ENCODE results near the gene GARIN1A.
A peak's percentile ranks its signal among the peaks of the same experiment; 100 is the strongest.
"Not testable (repeated sequence)": the region's sequence is repeated elsewhere in the genome, so short reads cannot be mapped to it uniquely, and the experiment has no call there.

GARIN1A gene

DNA sequence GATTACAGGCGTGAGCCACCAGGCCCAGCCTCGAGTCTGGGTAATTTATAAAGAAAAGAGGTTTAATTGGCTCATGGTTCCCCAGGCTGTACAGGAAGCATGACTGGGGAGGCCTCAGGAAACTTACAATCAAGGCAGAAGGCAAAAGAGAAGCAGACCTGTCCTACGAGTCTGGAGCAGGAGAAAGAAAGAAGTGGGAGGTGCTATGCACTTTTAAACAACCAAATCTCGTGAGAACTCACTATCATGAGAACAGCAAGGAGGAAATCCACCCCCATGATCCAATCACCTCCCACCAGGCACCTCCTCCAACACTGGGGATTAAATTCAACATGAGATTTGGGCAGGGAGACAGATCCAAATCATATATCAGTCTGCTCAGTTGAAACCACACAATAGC lies 11.6 kb downstream of the GARIN1A start:
- H3K4me3 ChIP-seq (ENCODE audit: low read length); H3K27me3 ChIP-seq (ENCODE audit: insufficient read depth, low read length); H3K27ac ChIP-seq (ENCODE audit: low read depth, low read length); H3K4me1 ChIP-seq (ENCODE audit: insufficient read depth, low read length); H3K9ac ChIP-seq (ENCODE audit: low read depth, low read length); H3K9me3 ChIP-seq (ENCODE audit: insufficient read depth, low read depth, low read length); H3K36me3 ChIP-seq (ENCODE audit: insufficient read depth, low read length): not testable (repeated sequence)
- WGBS: 85% methylated on average over 4 of the region's 4 CpGs

- H3K27me3 ChIP-seq (ENCODE audit: insufficient read depth, low read length): no peaks in the 10 kb centered on the region
- no peaks in the 10 kb centered on the region for H3K36me3 ChIP-seq (ENCODE audit: insufficient read depth, low read length)
- no peak overlapping the region for H3K9ac ChIP-seq (ENCODE audit: low read depth, low read length)
- no peaks in the 10 kb centered on the region for H3K4me1 ChIP-seq (ENCODE audit: insufficient read depth, low read length)
- no peaks in the 10 kb centered on the region for H3K9me3 ChIP-seq (ENCODE audit: insufficient read depth, low read depth, low read length)
- 97% methylated on average over 3 of the region's 3 CpGs for WGBS
- H3K27ac ChIP-seq (ENCODE audit: low read depth, low read length): no peak overlapping the region
- no peak overlapping the region for H3K4me3 ChIP-seq (ENCODE audit: low read length)
Measured at GRCh38 chr7:128687131-128687530, 15.0 kb downstream of the GARIN1A start.

- WGBS: no CpG with 5 or more reads among the region's 5 CpGs
- no peak overlapping the region for H3K27ac ChIP-seq (ENCODE audit: low read depth, low read length)
- H3K36me3 ChIP-seq (ENCODE audit: insufficient read depth, low read length): no peaks in the 10 kb centered on the region
- H3K27me3 ChIP-seq (ENCODE audit: insufficient read depth, low read length): no peaks in the 10 kb centered on the region
- peaks cover 5% of the 10 kb centered on the region; the same call in 1 of the 2 replicates for H3K4me1 ChIP-seq (ENCODE audit: insufficient read depth, low read length)
- H3K9me3 ChIP-seq (ENCODE audit: insufficient read depth, low read depth, low read length): no peaks in the 10 kb centered on the region
- H3K9ac ChIP-seq (ENCODE audit: low read depth, low read length): no peak overlapping the region
- H3K4me3 ChIP-seq (ENCODE audit: low read length): no peak overlapping the region
Measured at GRCh38 chr7:128688492-128688891, 16.4 kb downstream of the GARIN1A start.

DNA sequence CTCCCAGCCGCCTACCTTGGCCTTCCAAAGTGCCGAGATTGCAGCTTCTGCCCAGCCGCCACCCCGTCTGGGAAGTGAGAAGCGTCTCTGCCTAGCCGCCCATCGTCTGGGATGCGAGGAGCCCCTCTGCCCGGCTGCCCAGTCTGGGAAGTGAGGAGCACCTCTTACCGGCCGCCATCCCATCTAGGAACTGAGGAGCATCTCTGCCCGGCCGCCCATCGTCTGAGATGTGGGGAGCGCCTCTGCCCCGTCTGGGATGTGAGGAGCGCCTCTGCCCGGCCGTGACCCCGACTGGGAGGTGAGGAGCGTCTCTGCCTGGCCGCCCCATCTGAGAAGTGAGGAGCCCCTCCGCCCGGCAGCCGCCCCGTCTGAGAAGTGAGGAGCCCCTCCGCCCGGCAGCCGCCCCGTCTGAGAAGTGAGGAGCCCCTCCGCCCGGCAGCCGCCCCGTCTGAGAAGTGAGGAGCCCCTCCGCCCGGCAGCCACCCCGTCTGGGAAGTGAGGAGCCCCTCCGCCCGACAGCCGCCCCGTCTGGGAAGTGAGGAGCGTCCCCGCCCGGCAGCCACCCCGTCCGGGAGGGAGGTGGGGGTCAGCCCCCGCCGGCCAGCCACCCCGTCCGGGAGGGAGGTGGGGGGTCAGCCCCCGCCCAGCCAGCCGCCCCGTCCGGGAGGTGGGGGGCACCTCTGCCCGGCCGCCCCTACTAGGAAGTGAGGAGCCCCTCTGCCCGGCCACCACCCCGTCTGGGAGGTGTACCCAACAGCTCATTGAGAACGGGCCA lies 17.3 kb downstream of the GARIN1A start:
- not testable (repeated sequence) for H3K9ac ChIP-seq (ENCODE audit: low read depth, low read length); H3K9me3 ChIP-seq (ENCODE audit: insufficient read depth, low read depth, low read length); H3K36me3 ChIP-seq (ENCODE audit: insufficient read depth, low read length); H3K27me3 ChIP-seq (ENCODE audit: insufficient read depth, low read length); H3K27ac ChIP-seq (ENCODE audit: low read depth, low read length); H3K4me3 ChIP-seq (ENCODE audit: low read length); H3K4me1 ChIP-seq (ENCODE audit: insufficient read depth, low read length)
- 93% methylated on average over 49 of the region's 59 CpGs for WGBS

GRCh38 chr7:128691227-128691626 lies 19.1 kb downstream of the GARIN1A start:
- H3K36me3 ChIP-seq (ENCODE audit: insufficient read depth, low read length): no peaks in the 10 kb centered on the region
- WGBS: 89% methylated on average over 1 of the region's 1 CpG
- peaks cover 5% of the 10 kb centered on the region; the same call in 1 of the 2 replicates for H3K4me1 ChIP-seq (ENCODE audit: insufficient read depth, low read length)
- no peaks in the 10 kb centered on the region for H3K27me3 ChIP-seq (ENCODE audit: insufficient read depth, low read length)
- no peak overlapping the region for H3K9ac ChIP-seq (ENCODE audit: low read depth, low read length)
- no peaks in the 10 kb centered on the region for H3K9me3 ChIP-seq (ENCODE audit: insufficient read depth, low read depth, low read length)
- H3K4me3 ChIP-seq (ENCODE audit: low read length): no peak overlapping the region
- no peak overlapping the region for H3K27ac ChIP-seq (ENCODE audit: low read depth, low read length)

- WGBS: 83% methylated on average over 6 of the region's 7 CpGs
- Histone ChIP-seq H3K9ac (ENCODE audit: low read depth, low read length) (no peak overlapping the region), H3K9me3 (ENCODE audit: insufficient read depth, low read depth, low read length) (no peaks in the 10 kb centered on the region), H3K27me3 (ENCODE audit: insufficient read depth, low read length) (peaks cover 2% of the 10 kb centered on the region), H3K27ac (ENCODE audit: low read depth, low read length) (no peak overlapping the region), H3K4me3 (ENCODE audit: low read length) (no peak overlapping the region), H3K4me1 (ENCODE audit: insufficient read depth, low read length) (peaks cover 6% of the 10 kb centered on the region), H3K36me3 (ENCODE audit: insufficient read depth, low read length) (no peaks in the 10 kb centered on the region)
Measured at GRCh38 chr7:128692623-128693270, 20.7 kb downstream of the GARIN1A start.

DNA sequence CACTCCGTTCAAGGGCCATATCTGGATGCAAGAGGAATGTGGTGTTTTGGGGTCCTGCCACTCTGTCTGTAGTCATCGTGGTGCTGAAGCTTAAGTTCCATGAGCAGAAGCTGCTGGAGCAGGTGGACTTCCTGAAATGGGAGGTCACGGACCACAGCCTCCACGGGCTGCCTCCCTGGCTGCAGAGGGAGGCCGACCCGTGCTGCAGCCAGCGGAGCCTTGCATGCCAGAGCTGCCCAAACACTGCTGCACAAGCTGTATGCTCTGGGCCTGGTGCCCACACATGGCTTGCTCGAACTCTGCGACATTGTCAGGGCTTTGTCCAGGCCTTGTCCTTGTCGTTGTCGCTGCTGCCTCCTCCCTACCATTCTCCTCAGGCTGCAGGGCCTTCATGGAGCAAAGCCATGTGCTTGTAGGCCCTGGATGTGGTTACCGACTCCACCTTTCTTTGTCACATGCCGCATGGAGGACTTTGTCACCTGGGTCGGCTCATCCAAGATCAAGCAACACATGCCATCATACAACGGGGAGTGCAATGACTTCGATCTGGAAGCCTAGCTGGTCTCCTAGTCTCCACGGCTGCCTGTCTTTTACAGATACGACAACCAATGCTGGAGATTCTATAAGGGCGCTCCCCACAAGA lies 21.4 kb downstream of the GARIN1A start:
- WGBS: 91% methylated on average over 19 of the region's 19 CpGs
- H3K27ac ChIP-seq (ENCODE audit: low read depth, low read length): no peak overlapping the region

DNA sequence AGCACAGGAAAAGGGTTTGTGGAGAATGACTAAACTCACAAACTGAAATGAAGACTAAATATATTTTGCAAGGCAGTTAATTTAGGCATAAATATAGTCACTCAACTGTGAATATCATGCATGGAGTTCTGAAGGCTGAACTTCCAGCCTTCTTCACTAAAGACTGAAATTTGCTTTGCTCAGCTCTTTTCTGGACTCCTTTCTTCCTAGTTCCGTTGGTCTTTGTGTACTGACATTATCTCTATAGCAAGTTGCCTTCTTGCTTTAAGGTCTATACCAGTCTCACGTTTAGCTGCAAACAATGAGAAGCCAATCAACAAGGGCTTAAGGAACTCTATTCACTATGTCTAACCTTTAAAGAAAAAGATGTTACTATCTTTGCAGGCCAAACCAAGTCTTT lies 22.6 kb downstream of the GARIN1A start:
- no peak overlapping the region for H3K4me3 ChIP-seq (ENCODE audit: low read length)
- H3K9me3 ChIP-seq (ENCODE audit: insufficient read depth, low read depth, low read length): no peaks in the 10 kb centered on the region
- no peak overlapping the region for H3K27ac ChIP-seq (ENCODE audit: low read depth, low read length)
- peaks cover 24% of the 10 kb centered on the region for H3K4me1 ChIP-seq (ENCODE audit: insufficient read depth, low read length)
- WGBS: 60% methylated on average over 2 of the region's 2 CpGs
- no peaks in the 10 kb centered on the region for H3K36me3 ChIP-seq (ENCODE audit: insufficient read depth, low read length)
- H3K27me3 ChIP-seq (ENCODE audit: insufficient read depth, low read length): peaks cover 6% of the 10 kb centered on the region
- no peak overlapping the region for H3K9ac ChIP-seq (ENCODE audit: low read depth, low read length)

More for the DNA sequence above, 21.4 kb downstream of the GARIN1A start:
- peaks cover 13% of the 10 kb centered on the region for H3K4me1 ChIP-seq (ENCODE audit: insufficient read depth, low read length)
- no peaks in the 10 kb centered on the region for H3K9me3 ChIP-seq (ENCODE audit: insufficient read depth, low read depth, low read length)
- H3K4me3 ChIP-seq (ENCODE audit: low read length): no peak overlapping the region
- no peak overlapping the region for H3K9ac ChIP-seq (ENCODE audit: low read depth, low read length)
- H3K36me3 ChIP-seq (ENCODE audit: insufficient read depth, low read length): no peaks in the 10 kb centered on the region
- H3K27me3 ChIP-seq (ENCODE audit: insufficient read depth, low read length): peaks cover 6% of the 10 kb centered on the region

DNA sequence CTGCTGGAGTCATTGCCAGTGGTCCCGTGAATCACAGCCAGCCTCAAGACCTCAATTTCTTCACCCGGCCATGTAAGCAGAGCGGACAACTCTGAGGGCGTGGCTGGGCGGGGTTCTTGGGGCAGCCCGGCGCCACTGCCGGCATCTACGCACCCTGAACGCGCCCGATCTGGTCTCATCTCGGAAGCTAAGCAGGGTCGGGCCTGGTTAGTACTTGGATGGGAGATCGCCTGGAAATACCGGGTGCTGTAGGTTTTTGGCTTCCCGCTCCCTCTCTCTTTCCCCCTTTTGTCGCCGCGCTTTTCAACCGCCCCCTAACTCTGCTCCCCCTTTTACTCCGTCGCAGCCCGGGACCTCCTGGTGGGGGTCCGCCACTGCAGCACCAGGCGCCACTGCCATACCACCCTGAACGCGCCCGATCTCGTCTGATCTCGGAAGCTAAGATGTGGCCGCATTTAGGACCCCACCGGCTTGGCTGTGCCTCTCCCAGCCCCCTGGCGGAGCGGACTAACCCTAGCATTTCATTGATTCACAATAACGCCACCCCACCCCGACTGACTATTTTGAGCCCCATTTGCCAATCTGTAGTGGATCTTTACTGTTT lies 25.3 kb downstream of the GARIN1A start:
- no peaks in the 10 kb centered on the region for H3K36me3 ChIP-seq (ENCODE audit: insufficient read depth, low read length)
- peak overlapping the region; percentile 68 for H3K4me3 ChIP-seq (ENCODE audit: low read length)
- peak overlapping the region; percentile 68 for H3K9ac ChIP-seq (ENCODE audit: low read depth, low read length)
- WGBS: 15% methylated on average over 35 of the region's 37 CpGs
- H3K27me3 ChIP-seq (ENCODE audit: insufficient read depth, low read length): peaks cover 6% of the 10 kb centered on the region
- peaks cover 7% of the 10 kb centered on the region for H3K9me3 ChIP-seq (ENCODE audit: insufficient read depth, low read depth, low read length)
- no peak overlapping the region for H3K27ac ChIP-seq (ENCODE audit: low read depth, low read length)
- peaks cover 28% of the 10 kb centered on the region for H3K4me1 ChIP-seq (ENCODE audit: insufficient read depth, low read length)

DNA sequence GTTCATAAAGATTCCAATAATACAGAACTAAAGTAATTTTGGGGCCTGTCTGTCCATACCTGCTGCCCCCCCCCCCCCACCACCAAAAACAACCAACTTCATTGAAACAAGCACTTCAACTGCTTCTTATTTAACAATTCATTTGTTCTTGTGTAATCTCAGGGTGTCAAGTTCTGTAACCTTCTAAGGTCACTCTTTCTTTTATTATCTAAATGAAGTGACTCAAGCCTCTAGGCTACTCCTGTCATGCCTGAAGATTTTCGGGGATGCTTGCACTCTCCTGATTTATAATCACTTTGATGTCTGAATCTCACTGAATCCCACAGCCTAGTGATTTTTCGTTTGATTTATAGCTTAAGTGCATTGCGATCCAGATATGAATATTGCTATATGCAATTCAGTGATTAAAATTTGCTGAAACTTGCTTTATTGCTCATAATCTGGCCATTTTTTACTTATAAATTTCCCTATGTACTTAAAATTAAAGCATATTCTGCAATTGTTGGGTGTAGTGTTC lies 27.2 kb downstream of the GARIN1A start:
- Histone ChIP-seq H3K36me3 (ENCODE audit: insufficient read depth, low read length) (no peaks in the 10 kb centered on the region), H3K27ac (ENCODE audit: low read depth, low read length) (no peak overlapping the region), H3K27me3 (ENCODE audit: insufficient read depth, low read length) (peaks cover 6% of the 10 kb centered on the region), H3K9me3 (ENCODE audit: insufficient read depth, low read depth, low read length) (peaks cover 7% of the 10 kb centered on the region), H3K9ac (ENCODE audit: low read depth, low read length) (no peak overlapping the region), H3K4me3 (ENCODE audit: low read length) (no peak overlapping the region), H3K4me1 (ENCODE audit: insufficient read depth, low read length) (peaks cover 25% of the 10 kb centered on the region)
- WGBS: 49% methylated on average over 3 of the region's 3 CpGs

DNA sequence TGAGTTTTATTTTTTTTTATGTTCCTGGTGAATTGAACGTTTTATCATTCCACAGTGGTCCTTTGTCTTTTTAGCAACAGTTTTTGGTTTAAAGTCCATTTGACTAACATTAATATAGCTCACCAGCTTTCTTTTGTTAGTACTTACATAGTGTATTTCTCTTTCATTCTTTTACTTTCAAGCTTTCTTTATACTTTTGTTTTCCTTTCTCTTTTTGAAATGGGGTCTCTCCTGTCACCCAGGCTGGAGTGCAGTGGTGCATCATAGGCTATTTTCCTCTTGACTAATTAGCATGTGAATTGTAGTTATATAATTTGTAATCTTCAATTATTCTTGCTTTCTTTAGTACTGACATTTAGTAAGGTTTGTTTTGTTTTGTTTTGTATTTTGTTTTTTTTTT lies 27.8 kb downstream of the GARIN1A start:
- Histone ChIP-seq H3K4me1 (ENCODE audit: insufficient read depth, low read length) (peaks cover 30% of the 10 kb centered on the region), H3K4me3 (ENCODE audit: low read length) (no peak overlapping the region), H3K27me3 (ENCODE audit: insufficient read depth, low read length) (peaks cover 6% of the 10 kb centered on the region), H3K9ac (ENCODE audit: low read depth, low read length) (no peak overlapping the region), H3K36me3 (ENCODE audit: insufficient read depth, low read length) (no peaks in the 10 kb centered on the region), H3K9me3 (ENCODE audit: insufficient read depth, low read depth, low read length) (peaks cover 7% of the 10 kb centered on the region), H3K27ac (ENCODE audit: low read depth, low read length) (no peak overlapping the region)
- 100% methylated on average over 1 of the region's 1 CpG for WGBS

All from HUES64 (cell line).